ENCODE results near the gene EVC2.

Gene EVC2

GRCh38 chr4:5650040-5650439 lies 58.3 kb downstream of the EVC2 start:
- Histone ChIP-seq H2AFZ (ENCODE audit: low read length) (no peak overlapping the region), H3F3A (ENCODE audit: low read depth) (no peaks in the 10 kb centered on the region), H3K79me2 (ENCODE audit: insufficient read depth, low read length) (no peaks in the 10 kb centered on the region), H3K4me1 (ENCODE audit: insufficient read depth, low read length, poor library complexity, severe bottlenecking) (no peaks in the 10 kb centered on the region), H3K4me3 (ENCODE audit: low read length, poor library complexity, severe bottlenecking) (no peak overlapping the region), H3K27me3 (ENCODE audit: insufficient read depth, low read length, poor library complexity, severe bottlenecking) (no peaks in the 10 kb centered on the region), H4K20me1 (ENCODE audit: insufficient read depth, low read length, poor library complexity, severe bottlenecking) (no peaks in the 10 kb centered on the region), H3K9me2 (replicated peaks; ENCODE audit: low read depth, low read length) (no peaks in the 10 kb centered on the region), H3K9me3 (ENCODE audit: insufficient read depth, low read depth, low read length) (no peaks in the 10 kb centered on the region; the same call in 1 of the 2 replicates), H3K4me2 (ENCODE audit: low read depth, low read length, poor library complexity, severe bottlenecking) (no peak overlapping the region), H3K36me3 (ENCODE audit: insufficient read depth, low read length) (no peaks in the 10 kb centered on the region), H3K9ac (ENCODE audit: low read depth, low read length, poor library complexity, severe bottlenecking) (no peak overlapping the region)
- TF ChIP-seq EZH2phosphoT487 (IDR thresholded peaks at IDR 0.05; ENCODE audit: borderline replicate concordance) (no peak), CTCF (conservative IDR thresholded peaks at IDR 0.05; ENCODE audit: low read length) (no peak)

- TF ChIP-seq EZH2phosphoT487 (IDR thresholded peaks at IDR 0.05; ENCODE audit: borderline replicate concordance) (no peak), CTCF (conservative IDR thresholded peaks at IDR 0.05; ENCODE audit: low read length) (no peak)
- Histone ChIP-seq H2AFZ (ENCODE audit: low read length) (no peak overlapping the region), H3K79me2 (ENCODE audit: insufficient read depth, low read length) (no peaks in the 10 kb centered on the region), H3K9me3 (ENCODE audit: insufficient read depth, low read depth, low read length) (no peaks in the 10 kb centered on the region; the same call in 1 of the 2 replicates), H3K27me3 (ENCODE audit: insufficient read depth, low read length, poor library complexity, severe bottlenecking) (no peaks in the 10 kb centered on the region), H3F3A (ENCODE audit: low read depth) (no peaks in the 10 kb centered on the region), H3K4me2 (ENCODE audit: low read depth, low read length, poor library complexity, severe bottlenecking) (no peak overlapping the region), H3K4me1 (ENCODE audit: insufficient read depth, low read length, poor library complexity, severe bottlenecking) (no peaks in the 10 kb centered on the region), H3K9me2 (replicated peaks; ENCODE audit: low read depth, low read length) (no peaks in the 10 kb centered on the region), H3K9ac (ENCODE audit: low read depth, low read length, poor library complexity, severe bottlenecking) (no peak overlapping the region), H3K4me3 (ENCODE audit: low read length, poor library complexity, severe bottlenecking) (no peak overlapping the region), H3K36me3 (ENCODE audit: insufficient read depth, low read length) (no peaks in the 10 kb centered on the region), H4K20me1 (ENCODE audit: insufficient read depth, low read length, poor library complexity, severe bottlenecking) (no peaks in the 10 kb centered on the region)
These were observed 61.0 kb downstream of the EVC2 start for GRCh38 chr4:5647351-5647750.

DNA sequence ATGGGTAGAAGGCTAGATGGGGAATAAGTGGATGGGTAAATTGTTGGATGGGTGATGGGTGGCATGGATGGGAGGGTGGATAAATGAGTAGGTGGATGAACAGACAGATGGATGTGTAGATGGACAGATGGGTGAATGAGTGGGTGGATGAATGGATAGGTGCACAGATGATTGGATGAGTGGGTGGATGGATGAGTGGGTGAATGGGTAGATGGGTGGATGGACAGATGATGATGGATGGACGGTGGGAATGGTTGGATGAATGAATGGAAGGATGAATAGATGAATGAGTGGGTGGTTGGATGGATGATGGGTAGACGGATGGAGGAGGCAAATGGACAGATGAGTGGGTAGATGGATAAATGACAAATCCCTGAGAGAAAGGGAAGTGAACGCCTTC lies 68.3 kb downstream of the EVC2 start:
- H2AFZ ChIP-seq (ENCODE audit: low read length), result no peak overlapping the region
- H3F3A ChIP-seq (ENCODE audit: low read depth), result no peaks in the 10 kb centered on the region
- no peak overlapping the region for H3K4me3 ChIP-seq (ENCODE audit: low read length, poor library complexity, severe bottlenecking)

More for the DNA sequence above, 68.3 kb downstream of the EVC2 start:
- no peaks in the 10 kb centered on the region for H3K27me3 ChIP-seq (ENCODE audit: insufficient read depth, low read length, poor library complexity, severe bottlenecking)
- no peak overlapping the region for H3K9ac ChIP-seq (ENCODE audit: low read depth, low read length, poor library complexity, severe bottlenecking)
- H3K4me2 ChIP-seq (ENCODE audit: low read depth, low read length, poor library complexity, severe bottlenecking), result no peak overlapping the region
- no peaks in the 10 kb centered on the region for H3K4me1 ChIP-seq (ENCODE audit: insufficient read depth, low read length, poor library complexity, severe bottlenecking)
- H3K9me3 ChIP-seq (ENCODE audit: insufficient read depth, low read depth, low read length), result no peaks in the 10 kb centered on the region
- no peaks in the 10 kb centered on the region for H3K79me2 ChIP-seq (ENCODE audit: insufficient read depth, low read length)
- TF ChIP-seq EZH2phosphoT487 (IDR thresholded peaks at IDR 0.05; ENCODE audit: borderline replicate concordance) (no peak), CTCF (conservative IDR thresholded peaks at IDR 0.05; ENCODE audit: low read length) (no peak)
- H3K36me3 ChIP-seq (ENCODE audit: insufficient read depth, low read length), result no peaks in the 10 kb centered on the region
- H4K20me1 ChIP-seq (ENCODE audit: insufficient read depth, low read length, poor library complexity, severe bottlenecking), result no peaks in the 10 kb centered on the region
- no peaks in the 10 kb centered on the region for H3K9me2 ChIP-seq (replicated peaks; ENCODE audit: low read depth, low read length)
